GM12878 (cell line): Measurements from ENCODE around the gene TREH. TPM values are rescaled to one million over a fixed set of nuclear protein-coding genes. Genes with fewer than 3 reads are reported as not detected.

Experiments used
- CBX3 ChIP-seq: fragments of 200-600 bp; sonication (generic); IDR thresholded peaks from 2 replicates; pipeline ENCODE4 v1.6.1; 2016; ENCODE audit warnings: low read depth, borderline replicate concordance
- E2F8 ChIP-seq: fragments of 450-650 bp; IDR thresholded peaks from 2 replicates; pipeline ENCODE4 v1.6.1; 2018; ENCODE audit warnings: mild to moderate bottlenecking, low read depth, moderate library complexity; ENCODE audit not compliant: partially characterized antibody
- EED ChIP-seq: sonication (generic); IDR thresholded peaks from 2 replicates; pipeline ENCODE4 v1.6.1; 2016; ENCODE audit warnings: antibody characterized with exemption, low read depth
- EP300 ChIP-seq, 2 experiments: fragments of 150-350 bp in 1 of 2; IDR thresholded peaks; 2 replicates each; pipeline ENCODE4 v1.6.1; 2011 to 2012; ENCODE audit warnings: low read depth in 2 of 2, low read length in 2 of 2, borderline replicate concordance in 1 of 2, improper control_type of control experiment in 1 of 2, inconsistent platforms in 1 of 2; ENCODE audit not compliant: control insufficient read depth in 1 of 2
- HDGF ChIP-seq: fragments of 450-650 bp; IDR thresholded peaks from 2 replicates; pipeline ENCODE4 v1.6.1; 2016; ENCODE audit warnings: antibody characterized with exemption
- HSF1 ChIP-seq: fragments of 150-350 bp; IDR thresholded peaks from 2 replicates; pipeline ENCODE4 v1.6.1; 2014; ENCODE audit warnings: mild to moderate bottlenecking, low read depth, low read length
- IKZF1 ChIP-seq: fragments of 450-650 bp; conservative IDR thresholded peaks from 2 replicates; pipeline ENCODE4 v1.6.1; 2017; ENCODE audit warnings: antibody characterized with exemption, mild to moderate bottlenecking
- IRF4 ChIP-seq: IDR thresholded peaks from 2 replicates; pipeline ENCODE4 v1.6.1; 2011; ENCODE audit warnings: low read depth, low read length
- KLF5 ChIP-seq: fragments of 450-650 bp; IDR thresholded peaks from 2 replicates; pipeline ENCODE4 v1.6.1; 2014; ENCODE audit warnings: mild to moderate bottlenecking; ENCODE audit not compliant: partially characterized antibody
- LARP7 ChIP-seq: fragments of 450-650 bp; IDR thresholded peaks from 2 replicates; pipeline ENCODE4 v1.6.1; 2017; ENCODE audit warnings: mild to moderate bottlenecking
- NBN ChIP-seq: fragments of 450-650 bp; IDR thresholded peaks from 2 replicates; pipeline ENCODE4 v1.6.1; 2016
- NR2C1 ChIP-seq: fragments of 450-650 bp; IDR thresholded peaks from 2 replicates; pipeline ENCODE4 v1.6.1; 2017; ENCODE audit warnings: antibody characterized with exemption, mild to moderate bottlenecking, moderate library complexity
- RELB ChIP-seq: fragments of 450-650 bp; IDR thresholded peaks from 2 replicates; pipeline ENCODE4 v1.6.1; 2017; ENCODE audit warnings: low read depth, mild to moderate bottlenecking, moderate library complexity
- SMARCA5 ChIP-seq: fragments of 450-650 bp; IDR thresholded peaks from 2 replicates; pipeline ENCODE4 v1.6.1; 2017; ENCODE audit warnings: mild to moderate bottlenecking
- TCF12 ChIP-seq: IDR thresholded peaks from 2 replicates; pipeline ENCODE4 v1.6.1; 2011; ENCODE audit warnings: low read depth, mild to moderate bottlenecking, low read length
- TCF3 ChIP-seq: IDR thresholded peaks from 2 replicates; pipeline ENCODE4 v1.6.1; 2012; ENCODE audit warnings: low read depth, mild to moderate bottlenecking, low read length, borderline replicate concordance; ENCODE audit not compliant: insufficient read depth
- ZNF207 ChIP-seq: fragments of 450-650 bp; IDR thresholded peaks from 2 replicates; pipeline ENCODE4 v1.6.1; 2014; ENCODE audit warnings: antibody characterized with exemption, mild to moderate bottlenecking, borderline replicate concordance
- ZNF384 ChIP-seq: IDR thresholded peaks from 2 replicates; pipeline ENCODE4 v1.6.1; 2012; ENCODE audit warnings: low read depth, mild to moderate bottlenecking, low read length, improper control_type of control experiment, borderline replicate concordance
- ZZZ3 ChIP-seq: IDR thresholded peaks from 2 replicates; pipeline ENCODE4 v1.6.1; 2011; ENCODE audit warnings: low read depth; ENCODE audit not compliant: control insufficient read depth, insufficient read length
- polyA plus RNA-seq, 11 experiments: library from polyadenylated mRNA; depleted of rRNA in 4 of 11; unstranded in 6 of 11; stranded (reverse) in 5 of 11; fragments of >200 nt; fragmentation: Nextera tagmentation in 4 of 11; fragmentation: Illumina TruSeq in 1 of 11; extraction: Ambion mirVana in 4 of 11; extraction: Trizol in 1 of 11; gene quantifications; 1 replicate in 1 of 11; 2 replicates in 10 of 11; pipeline versions ENCODE4 v1.2.1 to v1.2.3, GENCODE V29; 2011 to 2016; ENCODE audit warnings: inconsistent platforms in 2 of 11, missing spikeins in 2 of 11, low read depth in 1 of 11
- total RNA-seq, 4 experiments: library from RNA; depleted of rRNA in 3 of 4; stranded (reverse); fragments of >200 nt in 3 of 4; fragmentation: Illumina TruSeq in 1 of 4; extraction: Trizol in 1 of 4; gene quantifications; 2 replicates each; pipeline versions ENCODE4 v1.2.1 to v1.2.3, GENCODE V29; 2013 to 2021
- TF ChIP-seq, protein P1 (sequence below), 3 experiments: IDR thresholded peaks in 2 of 3; conservative IDR thresholded peaks in 1 of 3; 2 replicates each; pipeline ENCODE4 v1.5.1; 2011; ENCODE audit warnings: low read depth in 3 of 3, low read length in 3 of 3, mild to moderate bottlenecking in 3 of 3, control low read depth in 2 of 3, moderate library complexity in 2 of 3, inconsistent platforms in 1 of 3, mixed read lengths in 1 of 3; ENCODE audit not compliant: control insufficient read depth in 2 of 3, insufficient read depth in 1 of 3; ENCODE audit errors: extremely low read depth in 1 of 3
- TF ChIP-seq, protein P2 (sequence below): IDR thresholded peaks from 2 replicates; pipeline ENCODE4 v1.6.1; 2012; ENCODE audit warnings: low read depth, low read length, improper control_type of control experiment

Gene TREH
- total and polyA plus RNA-seq, 10 of the 15 experiments (the other 5 are each of a cell fraction or from before 2014, with no cell fraction given) = not detected

DNA sequence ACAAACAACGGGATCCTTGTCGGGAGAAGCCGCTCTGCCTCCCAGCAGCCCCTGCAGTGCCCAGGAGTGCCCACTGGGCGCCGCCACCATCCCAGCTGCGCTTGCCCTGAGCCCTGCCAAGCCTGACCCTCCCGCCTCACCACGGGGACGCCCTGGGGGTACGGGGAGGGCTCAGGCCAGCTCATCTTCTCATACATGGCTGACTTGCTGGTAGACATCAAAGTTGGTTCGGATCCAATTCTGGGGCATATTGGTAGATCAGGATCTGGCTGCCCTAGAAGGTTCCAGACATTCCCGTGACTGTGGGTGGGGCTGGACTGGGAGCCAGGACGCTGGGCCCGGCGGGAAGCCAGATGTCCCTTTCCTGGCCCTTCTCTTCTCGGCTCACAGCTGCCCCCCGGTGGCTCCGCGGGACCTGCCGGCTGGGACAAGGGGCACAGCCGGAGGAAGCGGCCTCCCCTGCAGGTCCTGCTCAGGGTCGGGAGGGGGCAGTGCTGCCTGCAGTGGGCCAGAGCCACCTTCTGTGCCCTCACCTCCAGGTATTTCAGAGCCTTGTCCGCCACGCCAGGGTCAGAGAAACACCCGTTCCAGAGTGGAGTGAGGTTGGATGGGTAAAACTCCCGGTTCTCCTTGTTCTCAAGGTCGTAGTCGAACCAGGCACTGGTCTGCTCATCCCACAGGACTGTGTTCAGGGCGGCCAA lies 10.6 kb upstream of the TREH start (continued):
- no peak for TF ChIP-seq E2F8
- peak; percentile 54; the same call in 1 of the 2 replicates for TF ChIP-seq RELB
- TF ChIP-seq, protein P1, sequence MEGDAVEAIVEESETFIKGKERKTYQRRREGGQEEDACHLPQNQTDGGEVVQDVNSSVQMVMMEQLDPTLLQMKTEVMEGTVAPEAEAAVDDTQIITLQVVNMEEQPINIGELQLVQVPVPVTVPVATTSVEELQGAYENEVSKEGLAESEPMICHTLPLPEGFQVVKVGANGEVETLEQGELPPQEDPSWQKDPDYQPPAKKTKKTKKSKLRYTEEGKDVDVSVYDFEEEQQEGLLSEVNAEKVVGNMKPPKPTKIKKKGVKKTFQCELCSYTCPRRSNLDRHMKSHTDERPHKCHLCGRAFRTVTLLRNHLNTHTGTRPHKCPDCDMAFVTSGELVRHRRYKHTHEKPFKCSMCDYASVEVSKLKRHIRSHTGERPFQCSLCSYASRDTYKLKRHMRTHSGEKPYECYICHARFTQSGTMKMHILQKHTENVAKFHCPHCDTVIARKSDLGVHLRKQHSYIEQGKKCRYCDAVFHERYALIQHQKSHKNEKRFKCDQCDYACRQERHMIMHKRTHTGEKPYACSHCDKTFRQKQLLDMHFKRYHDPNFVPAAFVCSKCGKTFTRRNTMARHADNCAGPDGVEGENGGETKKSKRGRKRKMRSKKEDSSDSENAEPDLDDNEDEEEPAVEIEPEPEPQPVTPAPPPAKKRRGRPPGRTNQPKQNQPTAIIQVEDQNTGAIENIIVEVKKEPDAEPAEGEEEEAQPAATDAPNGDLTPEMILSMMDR (IDR thresholded peaks at IDR 0.05 in 2 of 3, conservative IDR thresholded peaks at IDR 0.05 in 1 of 3; ENCODE audit: control insufficient read depth in 2 of 3, extremely low read depth in 1 of 3, insufficient read depth in 1 of 3, low read depth in 3 of 3, low read length in 3 of 3) = peak; percentile 93 to 98 (median 95)
- TF ChIP-seq TCF3 = peak; percentile 60; the same call in 1 of the 2 replicates
- no peak for TF ChIP-seq EP300 (IDR thresholded peaks at IDR 0.05; ENCODE audit: borderline replicate concordance in 1 of 2, control insufficient read depth in 1 of 2, low read depth in 2 of 2, low read length in 2 of 2)
- TF ChIP-seq IKZF1 = peak; percentile 74
- TF ChIP-seq ZNF207 = peak; percentile 72; the same call in 1 of the 2 replicates
- no peak for TF ChIP-seq ZZZ3
- peak; percentile 58 for TF ChIP-seq EED
- peak; percentile 85 for TF ChIP-seq HSF1
- TF ChIP-seq, protein P2, sequence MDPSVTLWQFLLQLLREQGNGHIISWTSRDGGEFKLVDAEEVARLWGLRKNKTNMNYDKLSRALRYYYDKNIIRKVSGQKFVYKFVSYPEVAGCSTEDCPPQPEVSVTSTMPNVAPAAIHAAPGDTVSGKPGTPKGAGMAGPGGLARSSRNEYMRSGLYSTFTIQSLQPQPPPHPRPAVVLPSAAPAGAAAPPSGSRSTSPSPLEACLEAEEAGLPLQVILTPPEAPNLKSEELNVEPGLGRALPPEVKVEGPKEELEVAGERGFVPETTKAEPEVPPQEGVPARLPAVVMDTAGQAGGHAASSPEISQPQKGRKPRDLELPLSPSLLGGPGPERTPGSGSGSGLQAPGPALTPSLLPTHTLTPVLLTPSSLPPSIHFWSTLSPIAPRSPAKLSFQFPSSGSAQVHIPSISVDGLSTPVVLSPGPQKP = 0 out of 2 replicates have a peak, but pooled peaks have one; percentile 19
- peak; percentile 78 for TF ChIP-seq LARP7
- TF ChIP-seq TCF12 = 0 out of 2 replicates have a peak, but pooled peaks have one; percentile 26
- no peak for TF ChIP-seq ZNF384
- no peak for TF ChIP-seq NR2C1
- no peak for TF ChIP-seq CBX3
- peak; percentile 99 for TF ChIP-seq SMARCA5
- TF ChIP-seq KLF5 = peak; percentile 64
- peak; percentile 84 for TF ChIP-seq NBN
- peak; percentile 62; the same call in 1 of the 2 replicates for TF ChIP-seq HDGF
- TF ChIP-seq IRF4 = 0 out of 2 replicates have a peak, but pooled peaks have one; percentile 5
